HL-60/S4 treated with retinoic acid at 250 ng/mL for 4 days and 3 days (cell line): ENCODE measurements around the gene LRIT2.
"Not testable (repeated sequence)": the region's sequence is repeated elsewhere in the genome, so short reads cannot be mapped to it uniquely, and the experiment has no call there.

Source experiments
- in situ Hi-C: fragments of 300-500 bp; cut with MboI; formaldehyde crosslinking; loops from 2 replicates; pipeline ENCODE4 v1.7.0; 2022; ENCODE audit warnings: low sequenced_read_pairs

Gene LRIT2

DNA sequence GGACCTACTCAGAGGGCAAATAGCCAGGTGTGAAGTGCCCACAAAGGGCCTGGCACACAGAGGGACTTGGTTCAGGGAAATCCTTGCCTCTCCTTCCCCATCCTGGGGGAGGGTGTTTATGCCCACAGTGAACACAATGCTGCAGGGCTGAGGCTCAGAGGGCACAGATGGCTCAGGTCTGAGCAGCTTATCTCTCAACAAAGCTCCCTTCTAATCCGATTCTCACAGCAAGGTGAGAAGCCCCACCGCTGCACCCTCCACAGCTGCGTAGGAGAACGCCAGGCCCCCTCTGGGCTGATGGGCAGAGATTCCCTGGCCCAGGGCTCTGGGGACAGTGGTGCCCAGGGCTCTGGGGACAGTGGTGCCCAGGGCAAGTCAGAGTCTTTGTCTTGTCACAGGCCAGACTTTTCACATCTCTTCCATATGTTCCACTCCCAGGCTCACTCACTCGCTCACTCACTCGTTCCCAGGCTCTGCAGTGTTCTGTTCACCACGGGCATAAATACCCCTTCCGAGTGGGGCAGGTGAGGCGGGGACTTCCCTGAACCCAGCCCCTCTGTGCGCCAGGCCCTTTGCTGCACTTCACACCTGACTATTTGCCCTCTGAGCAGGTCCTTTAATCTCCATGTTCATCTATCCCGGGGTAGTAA is 39.7 kb downstream of the LRIT2 start:
- in situ Hi-C loops = no loop called here

DNA sequence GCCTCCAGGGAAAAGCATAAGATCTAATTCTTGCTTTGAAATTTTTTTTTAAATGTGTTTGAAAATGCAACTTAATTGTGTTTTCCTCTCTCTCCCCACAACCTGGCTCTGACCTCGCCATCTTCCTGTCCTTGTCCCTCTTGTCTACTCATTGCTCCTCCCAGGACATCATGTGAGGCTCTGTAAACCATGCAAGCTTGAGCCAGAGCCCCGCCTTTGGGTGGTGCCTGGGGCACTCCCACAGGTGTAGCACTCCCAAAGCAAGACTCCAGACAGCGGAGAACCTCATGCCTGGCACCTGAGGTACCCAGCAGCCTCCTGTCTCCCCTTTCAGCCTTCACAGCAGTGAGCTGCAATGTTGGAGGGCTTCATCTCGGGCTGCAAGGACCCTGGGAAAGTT is 40.8 kb downstream of the LRIT2 start:
- in situ Hi-C loops = no loop called here

DNA sequence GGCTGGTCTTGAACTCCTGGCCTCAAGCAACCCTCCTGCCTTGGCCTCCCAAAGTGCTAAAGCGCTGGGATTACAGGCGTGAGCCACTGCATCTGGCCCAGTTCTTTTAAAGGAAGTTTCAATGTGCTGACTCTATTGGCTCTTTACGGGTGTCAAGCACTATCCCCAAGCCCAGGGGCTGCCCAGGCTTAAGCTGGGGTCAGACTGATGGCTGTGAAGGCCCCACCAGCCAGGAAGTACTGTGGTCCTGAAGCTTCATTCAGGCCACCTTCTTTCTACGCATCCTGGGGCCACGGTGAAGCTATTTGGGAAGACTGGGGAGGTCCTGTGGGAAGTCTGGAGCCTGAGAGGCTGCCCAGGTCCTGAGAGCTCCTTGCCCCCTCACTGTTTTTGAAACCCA is 43.7 kb downstream of the LRIT2 start:
- in situ Hi-C loops = no loop called here

DNA sequence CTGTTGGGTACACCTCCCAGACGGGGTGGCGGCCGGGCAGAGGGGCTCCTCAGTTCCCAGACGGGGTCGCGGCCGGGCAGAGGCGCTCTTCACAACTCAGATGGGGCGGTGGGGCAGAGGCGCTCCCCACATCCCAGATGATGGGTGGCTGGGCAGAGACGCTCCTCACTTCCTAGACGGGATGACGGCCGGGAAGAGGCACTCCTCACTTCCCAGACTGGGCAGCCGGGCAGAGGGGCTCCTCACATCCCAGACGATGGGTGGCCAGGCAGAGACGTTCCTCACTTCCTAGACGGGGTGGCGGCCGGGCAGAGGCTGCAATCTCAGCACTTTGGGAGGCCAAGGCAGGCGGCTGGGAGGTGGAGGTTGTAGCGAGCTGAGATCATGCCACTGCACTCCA is 45.0 kb downstream of the LRIT2 start:
- in situ Hi-C loops = not testable (repeated sequence)

DNA sequence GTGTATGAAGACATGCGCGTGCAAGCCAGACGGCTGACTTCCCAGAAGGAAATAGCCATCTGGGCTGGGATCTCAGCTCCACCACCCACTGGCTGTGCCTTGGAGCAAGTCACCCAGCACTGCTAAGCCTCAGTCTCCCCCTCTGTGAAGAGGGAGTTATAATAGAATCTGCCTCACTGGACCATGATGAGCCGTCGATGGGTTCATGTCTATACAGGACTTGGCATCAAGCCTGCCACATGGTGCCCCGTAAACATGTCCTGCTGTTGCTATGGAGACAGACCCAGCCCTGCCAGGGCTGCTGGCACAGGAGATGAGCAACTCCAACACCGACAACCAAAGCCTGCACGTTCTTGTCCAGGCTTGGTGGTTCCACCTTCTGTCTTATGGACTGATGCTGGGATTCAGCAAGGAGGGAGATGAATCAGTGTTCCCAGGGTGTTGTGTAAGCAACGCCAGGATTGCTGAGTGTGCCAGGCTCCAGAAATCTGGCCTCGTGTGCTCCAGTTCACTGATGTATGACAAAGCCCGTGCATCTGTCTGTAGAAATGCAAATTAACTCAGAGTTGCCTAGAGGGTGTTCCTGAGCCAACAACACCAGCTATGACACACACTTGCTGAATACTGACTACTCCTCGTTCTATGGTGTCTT is 46.2 kb downstream of the LRIT2 start:
- in situ Hi-C loops = no loop called here

DNA sequence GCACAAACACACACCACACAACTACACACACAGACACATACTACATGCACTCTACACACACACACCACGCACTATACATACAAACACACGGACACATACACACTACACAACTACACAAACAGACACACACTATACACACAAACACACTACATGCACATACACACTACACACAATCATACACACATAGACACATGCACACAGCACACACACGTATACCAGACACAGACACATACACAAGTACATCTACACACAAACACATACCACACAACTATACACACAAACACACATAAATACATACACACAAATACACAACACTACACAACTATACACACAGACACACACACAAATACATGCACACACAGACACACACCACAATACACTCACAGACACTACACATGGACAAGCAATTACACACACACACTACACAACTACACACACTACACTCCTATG is 47.2 kb downstream of the LRIT2 start:
- in situ Hi-C loops = no loop called here

DNA sequence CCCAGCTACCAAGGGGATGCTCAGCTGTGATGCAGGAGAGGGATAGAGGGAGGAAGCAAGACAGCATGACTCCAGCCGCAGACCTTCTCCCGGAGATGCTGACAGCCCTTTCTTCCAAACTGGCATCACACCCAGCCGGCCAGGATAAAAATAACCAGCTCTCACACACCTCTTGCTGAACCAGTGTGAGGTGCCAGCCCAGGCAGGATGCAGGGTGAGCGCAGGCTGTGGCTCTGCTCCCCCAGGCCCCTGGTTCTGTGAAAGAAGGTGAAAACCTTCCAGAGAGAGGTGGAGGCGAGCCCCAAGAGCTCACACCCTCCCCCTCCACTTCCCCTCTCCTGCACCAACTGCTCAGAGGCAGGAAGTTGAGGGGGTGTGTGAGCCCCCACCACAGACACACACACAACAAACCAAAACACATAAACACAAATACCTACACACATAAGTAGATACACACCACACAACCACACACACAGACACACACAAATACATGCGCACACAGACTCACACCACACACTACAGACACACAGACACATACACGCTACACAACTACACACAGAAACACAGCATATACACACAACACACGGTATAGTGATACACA is 47.7 kb downstream of the LRIT2 start:
- in situ Hi-C loops = no loop called here

DNA sequence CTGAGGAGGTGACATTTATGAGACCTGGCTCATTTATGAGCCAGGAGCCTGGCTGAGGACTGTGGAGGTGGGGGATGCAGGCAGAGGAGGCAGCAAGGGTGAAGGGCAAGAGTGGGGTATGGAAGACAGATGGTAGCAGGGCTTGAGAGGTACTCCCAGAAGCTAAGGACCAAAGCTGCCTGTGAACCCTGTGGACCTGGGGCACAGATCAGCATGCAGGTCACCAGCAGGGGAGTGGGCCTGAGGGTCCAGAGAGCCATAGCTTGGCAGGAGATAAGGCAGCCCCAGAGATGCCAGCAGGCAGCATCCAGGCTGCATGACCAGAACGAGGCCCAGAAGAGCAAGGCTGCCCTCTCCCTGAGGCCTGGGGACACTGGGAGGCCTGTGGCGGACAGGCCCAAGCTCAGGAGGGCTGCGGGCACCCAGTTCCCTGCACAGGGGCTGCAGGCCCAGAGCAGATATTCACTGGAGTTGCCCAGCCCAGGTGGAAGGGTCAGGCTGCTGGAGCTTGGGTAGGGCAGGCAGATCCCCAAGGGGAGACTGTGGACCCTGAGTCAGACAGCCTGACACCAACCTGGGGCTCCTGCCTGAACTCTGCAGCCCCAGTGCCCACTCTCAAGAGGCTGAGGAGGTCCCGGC is 48.4 kb downstream of the LRIT2 start:
- in situ Hi-C loops = no loop called here

DNA sequence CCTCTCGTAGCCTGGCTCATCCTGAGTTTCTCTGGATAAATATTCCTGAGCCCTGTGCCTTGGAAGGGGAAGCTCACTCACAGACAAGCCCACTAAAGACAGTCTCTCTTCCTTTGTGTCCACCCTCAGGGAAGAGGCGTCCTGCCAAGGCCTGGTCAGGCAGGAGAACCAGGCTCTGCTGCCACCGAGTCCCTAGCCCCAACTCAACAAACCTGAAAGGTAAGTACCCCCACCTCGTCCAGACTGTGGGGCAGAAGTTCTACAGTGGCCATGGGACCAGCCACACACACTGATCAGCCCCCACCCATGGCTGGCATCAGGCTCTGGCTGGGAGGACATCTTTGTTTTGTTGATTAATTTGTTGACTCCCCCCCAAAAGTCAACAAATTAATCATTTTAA is 49.0 kb downstream of the LRIT2 start:
- in situ Hi-C loops = no loop called here

DNA sequence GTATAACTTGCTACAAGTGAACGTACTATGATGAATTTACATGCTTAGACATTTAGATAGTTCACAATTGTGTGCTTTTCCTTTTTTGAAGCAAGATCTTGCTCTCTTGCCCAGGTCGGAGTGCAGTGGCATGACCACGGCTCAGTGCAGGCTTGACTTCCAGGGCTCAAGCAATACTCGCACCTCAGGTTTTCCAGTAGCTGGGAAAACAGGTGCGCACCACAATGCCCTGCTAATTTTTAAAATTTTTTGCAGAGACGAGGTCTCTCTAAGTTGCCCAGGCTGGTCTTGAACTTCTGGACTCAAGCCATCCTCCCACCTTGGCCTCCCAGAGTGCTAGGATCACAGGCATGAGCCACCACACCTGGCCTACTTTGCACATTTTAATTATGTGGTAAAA is 49.9 kb downstream of the LRIT2 start:
- in situ Hi-C loops = no loop called here

DNA sequence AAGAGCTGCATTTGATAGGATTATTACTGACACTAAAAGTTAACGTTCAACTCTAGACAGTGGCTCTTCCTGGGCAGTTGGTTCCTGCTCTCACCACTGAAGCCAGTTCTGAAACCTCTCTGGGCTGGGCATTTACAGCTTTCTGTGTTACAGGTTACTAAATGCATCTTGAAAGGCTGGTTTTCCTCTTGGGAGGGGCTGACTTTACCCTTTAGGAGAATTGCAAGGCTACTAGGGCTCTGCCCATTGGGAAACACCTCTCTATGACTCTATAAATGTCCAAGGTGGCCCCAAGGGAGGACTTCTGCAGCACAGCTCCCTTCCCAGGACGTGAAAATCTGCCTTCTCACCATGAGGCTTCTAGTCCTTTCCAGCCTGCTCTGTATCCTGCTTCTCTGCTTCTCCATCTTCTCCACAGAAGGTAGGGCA is 51.8 kb downstream of the LRIT2 start, which contains the start of gene GPR15LG:
TSS of gene GPR15LG (plus strand) at position 301 of the 429 bp plus-strand sequence. CDS start at position 352, 51 bp downstream.
- in situ Hi-C loops = no loop called here

DNA sequence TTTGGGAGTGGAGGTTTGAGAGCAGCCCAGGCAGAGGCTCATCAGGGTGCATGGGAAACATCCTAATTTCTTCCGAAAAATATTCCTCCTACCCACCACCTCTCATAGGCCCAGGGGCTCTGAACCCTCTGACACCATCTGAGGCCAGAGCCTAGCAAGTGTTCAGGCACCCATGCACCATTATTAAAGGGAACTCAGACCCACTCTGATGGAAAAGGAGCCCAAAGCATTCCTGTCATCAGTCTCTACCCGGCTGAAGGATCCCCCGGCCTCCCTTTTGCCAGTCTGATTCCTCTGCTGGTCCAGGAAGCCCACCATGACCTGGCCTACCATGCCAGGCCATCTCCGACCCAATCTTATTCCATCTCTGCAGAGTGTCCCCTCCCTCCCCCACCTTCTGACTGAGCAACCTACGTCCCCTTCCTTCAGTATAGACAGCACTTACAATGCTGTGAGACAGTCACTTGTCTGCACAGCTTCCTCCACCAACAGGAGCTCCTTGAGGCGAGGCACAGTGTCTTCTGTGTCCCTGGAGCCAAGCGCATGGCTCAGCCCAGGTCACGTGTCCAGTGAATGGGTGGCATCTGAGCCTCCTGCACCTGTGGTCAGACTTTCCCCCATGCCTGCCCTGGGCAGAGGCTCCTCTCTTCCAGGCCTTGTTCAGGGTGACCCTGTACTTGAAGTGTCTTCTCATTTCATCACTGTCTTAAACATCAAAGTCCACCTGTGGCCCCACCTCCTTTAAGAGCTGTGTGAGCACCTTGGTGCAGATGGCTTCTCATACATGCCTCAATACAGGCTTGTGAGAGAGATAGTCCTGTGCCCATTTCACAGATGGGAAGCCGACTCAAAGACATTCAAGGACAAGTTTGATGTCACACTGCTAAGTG is 52.6 kb downstream of the LRIT2 start:
- in situ Hi-C loops = no loop called here

DNA sequence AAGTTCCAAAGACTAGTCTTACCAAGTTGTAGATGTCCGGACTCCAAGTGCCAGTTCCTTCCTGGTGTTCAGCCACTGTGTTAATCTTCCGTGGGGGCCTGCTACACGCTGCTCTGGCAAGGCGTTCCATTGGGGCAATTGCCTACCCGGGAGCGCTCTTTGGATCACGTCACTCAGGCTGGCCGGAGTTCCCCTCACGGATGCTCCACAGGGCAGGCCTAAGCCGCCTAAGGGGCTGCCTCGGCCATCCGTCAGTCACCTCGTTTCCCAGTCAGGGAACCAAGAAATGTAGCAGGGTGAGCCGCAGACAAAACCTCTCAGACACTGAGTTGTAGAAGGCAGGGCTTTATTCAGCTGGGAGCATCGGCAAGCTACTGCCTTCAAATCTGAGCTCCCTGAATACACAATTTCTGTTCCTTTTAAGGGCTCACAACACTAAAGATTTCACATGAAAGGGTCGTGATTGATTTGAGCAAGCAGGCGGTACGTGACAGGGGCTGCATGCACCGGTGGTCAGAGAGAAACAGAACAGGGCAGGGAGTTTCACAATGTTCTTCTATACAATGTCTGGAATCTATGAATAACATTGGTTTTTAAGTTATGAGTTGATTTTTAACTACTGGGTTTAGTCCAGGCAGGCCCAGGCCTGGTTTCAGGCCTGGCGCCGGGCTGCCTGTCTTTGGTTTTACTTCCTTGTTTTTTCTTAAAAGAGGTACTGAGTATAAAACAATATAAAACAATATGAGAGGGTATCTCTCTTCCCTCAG is 53.5 kb downstream of the LRIT2 start:
- in situ Hi-C loops = not testable (repeated sequence)

DNA sequence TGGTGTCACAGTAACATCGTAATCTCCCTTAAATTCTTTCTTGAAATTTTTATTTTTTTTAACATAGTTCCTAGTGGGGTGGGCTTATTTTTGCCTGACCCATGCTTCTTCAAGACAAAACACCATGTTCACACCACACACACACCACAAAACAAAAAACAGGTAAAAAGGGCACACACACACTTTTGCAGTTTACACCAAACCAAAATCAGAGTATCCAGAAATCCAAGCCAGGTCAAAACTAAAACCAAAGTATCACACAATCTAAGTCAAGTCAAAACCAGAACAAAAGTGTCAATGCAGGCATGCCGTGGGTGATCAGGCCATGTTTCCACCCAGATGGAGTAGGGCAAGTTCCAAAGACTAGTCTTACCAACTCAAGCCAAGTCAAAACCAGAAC is 54.1 kb downstream of the LRIT2 start:
- in situ Hi-C loops = not testable (repeated sequence)
